Ureter (tissue), 1 donor: ENCODE measurements around the gene AXDND1. TPM values are rescaled to one million over a fixed set of nuclear protein-coding genes. Genes with fewer than 3 reads are reported as not detected.
"Not testable (repeated sequence)": the region's sequence is repeated elsewhere in the genome, so short reads cannot be mapped to it uniquely, and the experiment has no call there.

Experiments
- DNase-seq: peaks from one replicate; pipeline ENCODE4 v3.0.0-alpha.2; 2020; ENCODE audit warnings: low spot score
- total RNA-seq: library from RNA; stranded (reverse); gene quantifications from one replicate; pipeline ENCODE4 v1.2.4, GENCODE V29; 2023
- donor health status: DM: yes; HTN: yes; CAD: no.

The AXDND1 gene
- 2.1 TPM for total RNA-seq

DNA sequence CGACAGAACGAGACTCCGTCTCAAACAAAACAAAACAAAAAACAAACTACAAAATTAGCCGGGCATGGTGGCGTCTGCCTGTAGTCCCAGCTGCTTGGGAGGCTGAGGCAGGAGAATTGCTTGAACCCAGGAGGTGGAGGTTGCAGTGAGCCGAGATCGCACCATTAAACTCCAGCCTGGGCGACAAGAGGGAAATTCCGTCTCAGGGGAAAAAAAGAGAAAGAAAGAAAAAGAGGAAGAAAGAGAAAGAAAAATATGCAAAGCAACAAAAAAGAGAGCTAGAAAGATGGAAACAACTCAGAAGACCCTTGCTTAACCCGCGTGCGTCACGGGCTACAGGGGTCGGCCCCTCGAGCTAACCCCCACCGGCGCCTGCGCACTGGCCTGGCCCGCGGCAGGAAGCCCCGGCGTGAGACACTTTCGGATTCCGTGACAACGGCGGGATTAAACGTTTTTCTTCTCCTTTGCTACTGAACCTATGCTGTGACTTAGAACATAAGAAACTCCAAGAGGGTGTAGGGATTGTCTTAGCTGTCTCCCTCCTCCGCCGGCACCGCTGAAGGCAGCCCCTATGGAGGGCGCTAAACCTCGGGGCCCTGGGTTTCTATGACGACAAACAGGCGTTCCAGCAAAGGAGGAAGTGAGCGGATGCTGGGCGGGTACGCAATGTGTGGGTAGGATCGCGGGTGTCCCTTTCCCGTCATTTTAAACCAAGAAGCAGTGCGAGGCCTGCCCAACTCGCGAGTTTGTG is at the start of gene AXDND1:
AXDND1 (plus strand) TSS at position 630 of the 751 bp plus-strand sequence. CDS start 539 bp downstream, outside the sequence.
- DNase-seq: peak; percentile 91

GRCh38 chr1:179318491-179318890 is 47.3 kb upstream of the AXDND1 start:
- no peak for DNase-seq

GRCh38 chr1:179321533-179322216 is 44.1 kb upstream of the AXDND1 start:
- no peak for DNase-seq

DNA sequence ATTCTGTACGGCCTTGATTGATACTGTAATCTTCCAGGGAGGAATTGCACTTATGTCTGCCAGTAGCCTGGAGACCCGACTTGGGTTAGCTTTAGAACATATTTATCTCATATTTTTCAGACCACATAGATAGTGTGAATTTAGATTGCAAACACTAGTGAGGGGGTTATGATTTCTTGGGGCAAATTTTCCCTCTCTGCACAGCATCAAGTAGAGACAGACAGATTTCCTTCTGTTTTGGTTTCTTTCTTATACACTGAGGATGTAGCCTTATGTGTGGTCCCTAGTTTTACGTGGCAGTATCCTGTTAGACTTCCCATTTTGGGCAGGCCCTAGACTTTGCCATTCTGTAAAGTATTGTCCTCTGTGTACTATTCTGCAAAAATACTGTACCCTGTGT is 43.2 kb upstream of the AXDND1 start:
- no peak for DNase-seq

- DNase-seq: no peak
Measured at GRCh38 chr1:179323436-179323835, 42.3 kb upstream of the AXDND1 start.

DNA sequence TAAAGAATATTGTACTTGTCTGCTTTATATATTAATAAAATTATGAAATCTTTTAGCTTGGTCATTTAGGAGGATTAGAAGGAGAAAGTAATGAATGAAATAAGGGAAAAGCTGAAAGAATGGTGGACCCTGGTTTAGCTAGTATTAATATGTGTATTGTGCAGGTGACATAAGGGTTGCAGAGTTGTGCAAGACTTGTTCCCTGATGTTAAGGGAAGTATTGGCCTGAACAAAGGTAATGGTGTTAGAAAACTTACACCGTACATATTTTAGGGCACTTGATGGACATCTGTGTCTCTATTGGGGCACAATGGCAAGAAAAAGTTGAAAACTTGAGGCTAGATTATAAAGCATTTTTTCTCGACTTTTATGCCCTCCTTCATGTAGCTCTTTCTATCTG is 39.9 kb upstream of the AXDND1 start:
- no peak for DNase-seq

DNA sequence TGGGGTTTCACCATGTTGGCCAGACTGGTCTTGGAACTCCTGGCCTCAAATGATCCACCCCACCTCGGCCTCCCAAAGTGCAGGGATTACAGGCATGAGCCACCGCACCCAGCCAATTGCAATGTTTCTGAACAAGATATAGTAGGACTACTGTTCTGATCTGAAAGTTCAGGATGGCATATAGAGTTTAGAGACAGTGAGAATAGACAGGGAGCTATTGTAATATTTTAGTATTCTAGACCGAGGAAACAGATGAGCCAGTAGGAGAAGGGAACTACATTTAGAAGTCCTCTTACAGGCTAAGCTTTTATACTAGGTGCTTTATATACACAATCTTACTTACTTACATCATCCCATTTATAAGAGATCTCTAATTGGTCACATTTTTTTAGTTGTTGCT is 39.0 kb upstream of the AXDND1 start:
- DNase-seq: no peak

DNA sequence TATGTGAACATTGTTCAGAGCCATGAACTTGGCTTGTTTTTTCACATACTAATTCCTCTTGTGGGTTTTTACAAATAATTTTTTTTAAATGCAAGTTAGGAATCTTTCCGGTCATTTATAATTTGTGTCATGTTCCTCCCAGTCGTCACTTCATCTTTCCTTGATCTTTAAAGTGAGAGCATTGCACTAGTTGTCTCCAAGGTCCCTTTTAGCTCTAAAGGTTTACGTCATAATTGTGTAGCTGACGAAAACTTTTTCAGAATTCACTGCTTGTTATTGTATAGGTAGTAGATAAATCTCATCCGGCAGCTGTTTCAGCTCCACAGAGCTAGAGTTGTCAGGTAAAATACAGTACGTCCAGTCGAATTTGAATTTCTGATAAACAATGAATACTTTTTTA is 38.6 kb upstream of the AXDND1 start:
- DNase-seq: no peak

DNA sequence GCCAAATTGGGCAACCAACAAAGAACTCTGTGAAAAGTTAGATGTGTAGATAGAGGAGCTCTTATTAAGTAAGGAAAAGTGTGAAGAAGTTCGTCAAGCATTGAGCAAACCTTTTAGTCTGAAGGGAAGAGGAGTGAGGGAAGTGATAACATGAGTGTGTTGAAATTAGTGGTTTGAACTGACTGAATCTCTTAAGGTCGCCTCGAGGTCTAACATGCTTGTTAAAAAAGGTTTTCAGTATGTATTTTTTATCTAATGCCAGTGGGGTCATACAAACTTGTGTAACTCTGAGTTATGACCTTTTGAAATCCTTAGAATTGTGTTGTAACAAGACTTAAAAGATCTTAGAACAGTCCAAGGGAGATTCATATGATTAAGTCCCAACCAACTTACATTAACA is 38.1 kb upstream of the AXDND1 start:
- DNase-seq: no peak

DNA sequence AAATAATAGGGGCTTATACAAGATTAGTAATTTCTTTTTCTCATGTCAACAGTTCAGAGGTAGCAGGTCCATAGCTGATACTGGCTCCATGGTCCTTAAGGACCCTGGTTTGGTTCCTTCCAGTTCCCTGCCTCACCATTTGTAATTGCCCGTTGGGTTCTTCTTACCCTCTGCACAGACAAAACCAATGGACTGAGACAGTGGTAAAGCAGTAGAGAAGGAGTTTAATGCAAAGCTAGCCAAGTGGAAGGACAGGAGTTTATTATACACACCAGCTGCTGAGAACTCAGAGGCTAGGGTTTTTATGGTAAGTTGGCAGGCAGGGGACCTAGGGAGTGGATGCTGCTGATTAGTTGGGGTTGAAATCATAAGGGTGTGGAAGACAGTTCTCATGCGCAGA is 35.9 kb upstream of the AXDND1 start:
- no peak for DNase-seq

GRCh38 chr1:179334440-179334839 is 31.3 kb upstream of the AXDND1 start:
- no peak for DNase-seq

DNA sequence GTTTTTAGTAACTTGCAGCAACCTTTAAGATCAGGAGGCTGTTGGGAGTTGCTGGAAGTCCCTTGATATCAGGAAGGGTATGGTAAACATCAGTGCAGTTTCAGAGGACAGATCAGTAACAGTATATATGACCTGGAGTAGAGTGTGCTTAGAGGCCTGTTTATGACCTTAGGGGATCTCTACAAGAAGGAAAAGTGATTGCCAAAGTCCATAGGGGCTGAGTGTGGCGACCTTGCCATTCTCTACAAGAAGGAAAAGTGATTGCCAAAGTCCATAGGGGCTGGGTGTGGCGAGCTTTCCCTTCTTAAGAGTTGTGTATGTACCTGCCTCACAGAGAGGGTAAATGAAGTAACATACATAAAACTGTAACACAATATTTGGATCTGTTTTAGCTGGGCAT is 28.5 kb upstream of the AXDND1 start:
- DNase-seq: no peak

GRCh38 chr1:179337942-179338560 is 27.7 kb upstream of the AXDND1 start:
- DNase-seq: no peak

GRCh38 chr1:179340918-179341317 is 24.9 kb upstream of the AXDND1 start:
- no peak for DNase-seq

DNA sequence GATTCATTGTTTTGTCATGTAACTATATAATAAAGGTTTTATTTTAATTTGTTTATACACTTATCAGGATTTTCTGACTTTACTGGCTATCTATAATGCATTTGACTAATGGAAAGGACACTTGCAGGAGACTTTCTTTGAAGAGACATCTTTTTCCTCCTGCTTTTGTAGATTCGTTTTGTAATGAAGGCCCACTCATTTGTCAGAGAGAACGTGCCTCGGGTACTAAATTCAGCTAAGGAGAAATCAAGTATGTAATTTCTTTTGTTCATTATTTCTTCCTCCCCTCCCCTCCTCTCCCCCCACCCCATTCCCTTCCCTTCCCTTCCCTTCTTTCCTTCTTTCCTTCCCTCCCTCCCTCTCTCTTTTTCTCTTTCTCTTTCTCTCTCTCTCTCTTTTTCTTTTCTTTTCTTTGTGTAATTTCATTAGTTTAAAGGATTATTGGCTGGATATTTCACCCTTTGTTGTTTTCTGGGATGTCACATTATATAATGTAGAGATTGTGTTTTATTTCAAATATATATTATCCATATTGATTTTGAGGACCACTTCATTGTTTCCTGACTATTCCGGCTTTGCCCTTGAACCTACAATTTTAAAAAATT is 23.7 kb upstream of the AXDND1 start:
- no peak for DNase-seq

DNA sequence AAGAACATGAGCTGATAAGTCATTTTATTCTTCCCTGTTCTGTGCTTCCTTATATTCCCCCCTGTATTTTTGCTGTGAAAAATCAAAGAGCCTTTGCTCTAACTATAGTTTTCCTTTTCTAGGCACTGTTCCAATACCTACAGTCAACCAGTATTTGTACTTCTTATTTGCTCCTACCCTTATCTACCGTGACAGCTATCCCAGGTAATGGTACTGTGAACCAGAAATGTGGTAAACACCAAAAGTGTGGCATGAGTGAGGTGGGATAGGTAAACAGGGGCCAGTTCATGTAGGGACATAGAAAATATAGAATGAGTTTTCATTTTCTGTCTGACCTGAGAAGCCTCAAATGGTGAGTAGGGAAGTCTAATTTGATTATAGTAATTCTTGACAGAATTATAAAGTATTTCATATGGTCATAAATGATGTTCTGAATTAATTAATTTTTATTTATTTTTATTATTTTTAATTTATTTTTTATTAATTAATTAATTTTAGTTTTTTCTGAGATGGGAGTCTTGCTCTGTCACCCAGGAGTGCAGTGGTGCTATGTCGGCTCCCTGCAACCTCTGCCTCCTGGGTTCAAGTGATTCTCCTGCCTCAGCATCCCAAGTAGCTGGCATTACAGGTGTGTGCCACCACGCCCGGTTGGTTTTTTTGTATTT is 22.9 kb upstream of the AXDND1 start:
- no peak for DNase-seq

DNA sequence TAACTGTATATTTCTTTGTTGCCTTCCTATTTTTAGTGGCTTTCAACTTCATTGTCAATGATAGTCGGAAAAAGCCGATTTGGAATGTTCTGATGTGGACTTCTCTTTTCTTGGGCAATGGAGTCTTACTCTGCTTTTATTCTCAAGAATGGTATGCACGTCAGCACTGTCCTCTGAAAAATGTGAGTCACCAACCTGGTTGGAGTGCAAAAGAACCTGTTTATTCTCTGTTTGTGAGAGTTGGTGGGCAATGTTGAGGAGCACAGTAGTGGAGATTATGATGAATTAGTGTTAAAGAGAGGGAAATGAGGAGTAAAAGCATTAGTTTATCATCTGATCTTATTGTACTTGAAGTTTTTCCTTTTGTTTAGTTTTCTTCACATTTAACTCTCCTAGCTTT is 14.5 kb upstream of the AXDND1 start:
- no peak for DNase-seq

GRCh38 chr1:179352236-179352635 is 13.5 kb upstream of the AXDND1 start:
- DNase-seq: no peak

DNA sequence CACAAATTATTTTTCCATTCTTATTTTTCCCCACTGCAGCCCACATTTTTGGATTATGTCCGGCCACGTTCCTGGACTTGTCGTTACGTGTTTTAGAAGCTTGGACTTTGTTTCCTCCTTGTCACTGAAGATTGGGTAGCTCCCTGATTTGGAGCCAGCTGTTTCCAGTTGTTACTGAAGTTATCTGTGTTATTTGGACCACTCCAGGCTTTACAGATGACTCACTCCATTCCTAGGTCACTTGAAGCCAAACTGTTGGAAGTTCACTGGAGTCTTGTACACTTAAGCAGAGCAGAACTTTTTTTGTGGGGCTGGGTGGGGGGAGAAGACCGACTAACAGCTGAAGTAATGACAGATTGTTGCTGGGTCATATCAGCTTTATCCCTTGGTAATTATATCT is 12.2 kb upstream of the AXDND1 start:
- DNase-seq: no peak

- DNase-seq: not testable (repeated sequence)
Measured at GRCh38 chr1:179361631-179362030, 4.1 kb upstream of the AXDND1 start.

GRCh38 chr1:179366093-179366800 is 476 bp downstream of the AXDND1 start:
- no peak for DNase-seq
